Keratinocyte (primary cell): ENCODE data around the gene NBEA. TPM values are rescaled to one million over a fixed set of nuclear protein-coding genes. Genes with fewer than 3 reads are reported as not detected.

Source experiments
- DNase-seq: peaks from one replicate; pipeline ENCODE4 v3.0.0-alpha.2; 2011; ENCODE audit warnings: low read depth, missing footprints, low spot score
- FAIRE-seq: peaks from 2 replicates; lab custom pipeline; 2011; peaks lifted over from hg19 to GRCh38; lab: Jason Lieb, UNC
- H2AFZ ChIP-seq: 2 replicates; pipeline ENCODE4 v1.6.0; 2012; ENCODE audit warnings: low read length, control low read depth, inconsistent platforms; ENCODE audit not compliant: control insufficient read depth
- H3K27ac ChIP-seq: 2 replicates; pipeline ENCODE4 v1.5.1; 2011; ENCODE audit warnings: low read length; ENCODE audit not compliant: control insufficient read depth, insufficient read depth
- H3K27me3 ChIP-seq: 3 replicates; pipeline ENCODE4 v1.6.0; 2011; ENCODE audit warnings: low read length; ENCODE audit not compliant: control insufficient read depth, insufficient read depth; ENCODE audit errors: extremely low read depth
- H3K36me3 ChIP-seq, 2 experiments: 2 replicates in 1 of 2; 3 replicates in 1 of 2; pipeline ENCODE4 v1.5.1; 2011; ENCODE audit warnings: low read length in 2 of 2, mild to moderate bottlenecking in 1 of 2; ENCODE audit not compliant: control insufficient read depth in 2 of 2, insufficient read depth in 2 of 2; ENCODE audit errors: extremely low read depth in 1 of 2
- H3K4me1 ChIP-seq: 3 replicates; pipeline ENCODE4 v1.5.1; 2011; ENCODE audit warnings: low read length; ENCODE audit not compliant: control insufficient read depth, insufficient read depth; ENCODE audit errors: extremely low read depth
- H3K4me2 ChIP-seq: 3 replicates; pipeline ENCODE4 v1.6.0; 2011; ENCODE audit warnings: low read depth, low read length; ENCODE audit not compliant: control insufficient read depth, insufficient read depth; ENCODE audit errors: extremely low read depth
- H3K4me3 ChIP-seq, 3 experiments: fragments of 200-600 bp in 1 of 3; sonication (generic) in 1 of 3; 2 replicates in 2 of 3; 3 replicates in 1 of 3; pipeline ENCODE4 v1.5.1; 2011 to 2016; ENCODE audit warnings: low read length in 3 of 3, mild to moderate bottlenecking in 3 of 3, control low read depth in 2 of 3, inconsistent platforms in 1 of 3, low read depth in 1 of 3, mixed read lengths in 1 of 3, mixed run types in 1 of 3, moderate library complexity in 1 of 3; ENCODE audit not compliant: control insufficient read depth in 2 of 3, insufficient read depth in 2 of 3; ENCODE audit errors: extremely low read depth in 1 of 3
- H3K79me2 ChIP-seq: 2 replicates; pipeline ENCODE4 v1.6.0; 2012; ENCODE audit warnings: low read length; ENCODE audit not compliant: control insufficient read depth, insufficient read depth
- H3K9ac ChIP-seq: 3 replicates; pipeline ENCODE4 v1.6.0; 2011; ENCODE audit warnings: low read length; ENCODE audit not compliant: control insufficient read depth, insufficient read depth; ENCODE audit errors: extremely low read depth
- H3K9me1 ChIP-seq: 3 replicates; pipeline ENCODE4 v1.6.0; 2011; ENCODE audit warnings: low read length; ENCODE audit not compliant: control insufficient read depth, insufficient read depth; ENCODE audit errors: extremely low read depth
- H3K9me3 ChIP-seq: 2 replicates; pipeline ENCODE4 v1.5.1; 2012; ENCODE audit warnings: low read depth, low read length; ENCODE audit not compliant: control insufficient read depth
- H4K20me1 ChIP-seq: 3 replicates; pipeline ENCODE4 v1.6.0; 2011; ENCODE audit warnings: low read length; ENCODE audit not compliant: control insufficient read depth, insufficient read depth; ENCODE audit errors: extremely low read depth
- EZH2 ChIP-seq: IDR thresholded peaks from one replicate; pipeline ENCODE4 v1.6.1; 2012; ENCODE audit warnings: inconsistent platforms, mild to moderate bottlenecking, low read length, moderate library complexity
- dilution Hi-C: fragments of 300-500 bp; cut with MboI; formaldehyde crosslinking; loops from one replicate; pipeline ENCODE4 v1.7.0; 2020; ENCODE audit warnings: low sequenced_read_pairs; ENCODE audit not compliant: extremely low pct_ligation_motif_present
- polyA plus RNA-seq, 5 experiments: library from polyadenylated mRNA; depleted of rRNA in 3 of 5; stranded (reverse) in 3 of 5; stranded (forward) in 1 of 5; unstranded in 1 of 5; fragments of >200 nt; gene quantifications; 1 replicate in 1 of 5; 2 replicates in 3 of 5; 3 replicates in 1 of 5; pipeline versions ENCODE4 v1.2.1 to v1.2.3, GENCODE V29; 2011 to 2012; ENCODE audit warnings: missing spikeins in 2 of 5, low read depth in 1 of 5, low replicate concordance in 1 of 5
- TF ChIP-seq, protein P1 (sequence below), 3 experiments: IDR thresholded peaks in 1 of 3; conservative IDR thresholded peaks in 1 of 3; optimal IDR thresholded peaks in 1 of 3; 2 replicates in 2 of 3; 3 replicates in 1 of 3; pipeline versions ENCODE3 to v1.5.1; 2011; ENCODE audit warnings: low read length in 3 of 3, mild to moderate bottlenecking in 3 of 3, moderate library complexity in 2 of 3, control low read depth in 1 of 3, inconsistent platforms in 1 of 3; ENCODE audit not compliant: insufficient read depth in 2 of 3; ENCODE audit errors: extremely low read depth in 1 of 3

Gene NBEA
- polyA plus RNA-seq, 1 donor (not counting 4 experiments of a cell fraction or from before 2014, with no cell fraction given) = 0.05 TPM

DNA sequence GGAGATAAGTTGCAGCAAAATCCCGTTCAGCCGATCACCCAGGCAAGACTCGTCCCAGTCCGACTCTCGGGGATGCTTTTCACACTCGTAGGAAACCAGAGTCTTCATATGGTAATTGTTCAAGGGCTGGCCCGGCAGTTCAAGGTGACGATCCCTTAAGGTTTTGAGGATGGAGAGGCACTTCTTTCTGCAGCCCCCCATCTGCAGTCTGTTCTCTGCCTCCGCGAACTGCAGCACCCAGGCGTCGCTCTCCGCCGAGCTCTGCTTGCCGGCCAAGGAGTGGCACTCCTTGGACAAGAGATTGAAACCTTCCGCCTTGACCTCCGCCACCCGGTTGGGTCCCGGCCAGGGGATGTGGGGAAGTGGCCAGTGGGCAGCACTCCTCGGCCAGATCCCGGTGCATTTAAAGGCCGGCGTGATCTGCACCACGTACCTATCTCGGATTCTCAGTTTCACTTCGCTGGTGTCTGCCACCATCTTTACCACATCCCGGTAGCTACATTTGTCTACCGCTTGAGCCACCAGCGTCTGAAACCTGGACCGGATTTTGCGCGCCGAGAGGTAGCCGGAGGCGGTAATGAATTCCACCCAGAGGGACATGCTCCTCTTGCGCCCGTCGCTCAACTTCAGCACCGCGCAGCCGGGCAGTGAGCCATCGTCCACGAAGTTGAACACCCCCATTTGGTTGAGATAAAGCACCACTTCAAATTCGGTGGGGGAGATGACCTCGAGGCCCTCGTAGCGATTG is 533.3 kb downstream of the NBEA start:
- peak overlapping the region; percentile 40 for H2AFZ ChIP-seq
- FAIRE-seq (no peak), DNase-seq (no peak)
- H3K9me3 ChIP-seq = peaks cover 3% of the 10 kb centered on the region
- H3K9ac ChIP-seq = no peak overlapping the region
- H3K79me2 ChIP-seq = no peaks in the 10 kb centered on the region
- no peak overlapping the region for H3K27ac ChIP-seq
- H3K4me2 ChIP-seq = peak overlapping the region; percentile 69
- peaks cover 8% of the 10 kb centered on the region for H3K4me1 ChIP-seq
- peak; percentile 93 for TF ChIP-seq EZH2
- TF ChIP-seq, protein P1, sequence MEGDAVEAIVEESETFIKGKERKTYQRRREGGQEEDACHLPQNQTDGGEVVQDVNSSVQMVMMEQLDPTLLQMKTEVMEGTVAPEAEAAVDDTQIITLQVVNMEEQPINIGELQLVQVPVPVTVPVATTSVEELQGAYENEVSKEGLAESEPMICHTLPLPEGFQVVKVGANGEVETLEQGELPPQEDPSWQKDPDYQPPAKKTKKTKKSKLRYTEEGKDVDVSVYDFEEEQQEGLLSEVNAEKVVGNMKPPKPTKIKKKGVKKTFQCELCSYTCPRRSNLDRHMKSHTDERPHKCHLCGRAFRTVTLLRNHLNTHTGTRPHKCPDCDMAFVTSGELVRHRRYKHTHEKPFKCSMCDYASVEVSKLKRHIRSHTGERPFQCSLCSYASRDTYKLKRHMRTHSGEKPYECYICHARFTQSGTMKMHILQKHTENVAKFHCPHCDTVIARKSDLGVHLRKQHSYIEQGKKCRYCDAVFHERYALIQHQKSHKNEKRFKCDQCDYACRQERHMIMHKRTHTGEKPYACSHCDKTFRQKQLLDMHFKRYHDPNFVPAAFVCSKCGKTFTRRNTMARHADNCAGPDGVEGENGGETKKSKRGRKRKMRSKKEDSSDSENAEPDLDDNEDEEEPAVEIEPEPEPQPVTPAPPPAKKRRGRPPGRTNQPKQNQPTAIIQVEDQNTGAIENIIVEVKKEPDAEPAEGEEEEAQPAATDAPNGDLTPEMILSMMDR (optimal IDR thresholded peaks at IDR 0.05 in 1 of 3, IDR thresholded peaks at IDR 0.05 in 1 of 3, conservative IDR thresholded peaks at IDR 0.05 in 1 of 3; ENCODE audit: extremely low read depth in 1 of 3, insufficient read depth in 2 of 3, low read length in 3 of 3) = no peak
- no peaks in the 10 kb centered on the region for H3K9me1 ChIP-seq
- H4K20me1 ChIP-seq = no peaks in the 10 kb centered on the region
- no peaks in the 10 kb centered on the region for H3K36me3 ChIP-seq
- dilution Hi-C loops = no loop called here
- peaks cover 72% of the 10 kb centered on the region for H3K27me3 ChIP-seq
- H3K4me3 ChIP-seq = peak overlapping the region; percentile 4 to 41 (median 37)

DNA sequence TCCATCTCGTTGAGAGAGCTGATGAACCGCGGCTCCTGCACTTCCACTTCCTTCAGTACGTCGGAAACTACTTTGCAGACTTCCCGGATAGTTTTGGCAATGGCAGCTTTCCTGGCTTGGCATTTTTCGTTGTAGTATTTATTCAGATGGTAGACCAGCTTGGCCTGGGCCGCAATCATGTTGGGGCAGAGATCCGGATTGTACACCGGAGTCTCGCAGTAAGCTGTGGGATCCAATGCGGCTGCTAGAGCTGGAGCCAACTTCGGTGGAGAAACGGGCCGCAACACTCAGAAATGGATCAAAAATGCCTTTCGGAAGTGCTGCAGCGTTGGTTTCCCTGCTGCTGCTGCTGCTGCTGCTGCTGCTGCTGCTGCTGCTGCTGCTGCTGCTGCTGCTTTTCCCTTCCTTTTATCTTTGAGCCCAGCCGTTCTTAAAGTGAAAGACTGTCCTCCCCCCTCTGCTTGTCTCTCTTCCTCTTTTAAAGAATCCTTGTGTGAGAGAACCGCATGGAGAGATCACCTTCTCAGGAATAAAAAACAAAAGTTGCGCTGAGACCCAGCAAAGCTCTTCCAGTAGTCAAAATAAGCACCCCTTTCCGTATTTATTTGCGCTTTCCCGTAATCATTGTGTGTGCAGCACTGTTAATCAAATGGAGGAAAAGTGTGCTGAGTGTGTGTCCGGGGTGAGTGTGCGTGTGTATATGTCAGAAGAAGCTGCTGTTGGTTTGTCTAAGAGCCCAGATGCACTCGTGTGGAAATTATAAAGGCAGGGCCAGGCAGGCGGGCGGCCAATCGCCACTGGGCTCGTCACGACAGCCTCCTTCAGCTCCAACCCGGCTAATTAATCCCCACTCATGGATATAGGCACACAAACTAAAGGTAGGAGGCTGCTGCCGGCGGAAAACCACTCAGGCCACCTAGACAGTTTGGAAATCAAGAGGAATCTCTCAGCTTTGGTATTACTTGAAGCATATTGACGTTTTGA is 534.2 kb downstream of the NBEA start, which contains the start of gene MAB21L1:
MAB21L1 (minus strand) TSS at position 730 of the 984 bp plus-strand sequence; CDS start at position 179, 551 bp downstream.
- FAIRE-seq (no peak), DNase-seq (no peak)
- Histone ChIP-seq H3K36me3 (no peaks in the 10 kb centered on the region), H3K4me2 (peak within 1 kb of the TSS; percentile 69), H2AFZ (peak within 1 kb of the TSS; percentile 40), H3K27ac (no peak within 1 kb of the TSS), H3K9ac (no peak within 1 kb of the TSS), H3K4me3 (peak within 1 kb of the TSS; percentile 4 to 41 (median 37)), H3K4me1 (peaks cover 8% of the 10 kb centered on the region), H3K27me3 (peaks cover 63% of the 10 kb centered on the region), H3K9me1 (no peaks in the 10 kb centered on the region), H4K20me1 (no peaks in the 10 kb centered on the region), H3K9me3 (peaks cover 3% of the 10 kb centered on the region), H3K79me2 (no peaks in the 10 kb centered on the region)
- peak; percentile 88 for TF ChIP-seq EZH2
- TF ChIP-seq, protein P1 (optimal IDR thresholded peaks at IDR 0.05 in 1 of 3, IDR thresholded peaks at IDR 0.05 in 1 of 3, conservative IDR thresholded peaks at IDR 0.05 in 1 of 3; ENCODE audit: extremely low read depth in 1 of 3, insufficient read depth in 2 of 3, low read length in 3 of 3) = no peak
- dilution Hi-C loops = no loop called here
